HG02840 (cell line): ENCODE measurements around the gene GALNT13.

ENCODE experiments used
- ATAC-seq: cut with Tn5 transposase; IDR thresholded peaks from one replicate; pipeline ENCODE4 v1.9.1; 2021; ENCODE audit warnings: mild to moderate bottlenecking, moderate library complexity, moderate number of reproducible peaks; ENCODE audit not compliant: unreplicated experiment, low FRiP score

Gene GALNT13

GRCh38 chr2:154392256-154392655, 520.5 kb downstream of the GALNT13 start:
- ATAC-seq, result no peak

GRCh38 chr2:154394600-154394999, 522.9 kb downstream of the GALNT13 start:
- no peak for ATAC-seq

GRCh38 chr2:154400563-154401290, 529.0 kb downstream of the GALNT13 start:
- no peak for ATAC-seq

GRCh38 chr2:154402213-154402612, 530.5 kb downstream of the GALNT13 start:
- no peak for ATAC-seq

GRCh38 chr2:154403242-154403790, 531.6 kb downstream of the GALNT13 start:
- ATAC-seq, result no peak

- no peak for ATAC-seq
Observed at GRCh38 chr2:154408786-154409185, 537.1 kb downstream of the GALNT13 start.

GRCh38 chr2:154422251-154422650, 550.5 kb downstream of the GALNT13 start:
- no peak for ATAC-seq

GRCh38 chr2:154425994-154426393, 554.3 kb downstream of the GALNT13 start:
- no peak for ATAC-seq

GRCh38 chr2:154427453-154427852, 555.7 kb downstream of the GALNT13 start:
- no peak for ATAC-seq

- no peak for ATAC-seq
Observed at GRCh38 chr2:154428022-154428421, 556.3 kb downstream of the GALNT13 start.

GRCh38 chr2:154433010-154433409, 561.3 kb downstream of the GALNT13 start:
- ATAC-seq, result no peak

- ATAC-seq, result no peak
Observed at GRCh38 chr2:154437104-154437503, 565.4 kb downstream of the GALNT13 start.

- no peak for ATAC-seq
Observed at GRCh38 chr2:154439156-154439555, 567.4 kb downstream of the GALNT13 start.

GRCh38 chr2:154443919-154444318, 572.2 kb downstream of the GALNT13 start:
- no peak for ATAC-seq

- ATAC-seq, result no peak
Observed at GRCh38 chr2:154446324-154446723, 574.6 kb downstream of the GALNT13 start.

GRCh38 chr2:154447727-154448418, 576.2 kb downstream of the GALNT13 start:
- ATAC-seq, result no peak

- no peak for ATAC-seq
Observed at GRCh38 chr2:154449951-154450658, 578.4 kb downstream of the GALNT13 start.

- no peak for ATAC-seq
Observed at GRCh38 chr2:154452471-154452870, 580.7 kb downstream of the GALNT13 start.

- no peak for ATAC-seq
Observed at GRCh38 chr2:154452906-154453493, 581.3 kb downstream of the GALNT13 start.

GRCh38 chr2:154455166-154455565, 583.4 kb downstream of the GALNT13 start:
- no peak for ATAC-seq

- ATAC-seq, result no peak
Observed at GRCh38 chr2:154455866-154456265, 584.1 kb downstream of the GALNT13 start.
